OCI-LY7 (cell line): ENCODE results near the gene EMX2.

Experiments used
- CTCF ChIP-seq: fragments of 200-600 bp; sonication (generic); conservative IDR thresholded peaks from 2 replicates; pipeline ENCODE4 v1.5.1; 2014; ENCODE audit warnings: mild to moderate bottlenecking, antibody characterized with exemption, low read length, moderate library complexity, mixed read lengths
- EZH2phosphoT487 ChIP-seq: fragments of 200-600 bp; sonication (generic); IDR thresholded peaks from 2 replicates; pipeline ENCODE4 v1.6.1; 2018; ENCODE audit warnings: low read depth, borderline replicate concordance, mild to moderate bottlenecking, mixed run types, antibody characterized with exemption, low read length, moderate library complexity, mixed read lengths

- no peak for TF ChIP-seq CTCF
- TF ChIP-seq EZH2phosphoT487 = no peak
Observed at GRCh38 chr10:117501460-117502035, 41.0 kb upstream of the EMX2 start.
